ENCODE data around the gene TSC22D1.
"Not testable (repeated sequence)": the region's sequence is repeated elsewhere in the genome, so short reads cannot be mapped to it uniquely, and the experiment has no call there.

TSC22D1 gene

GRCh38 chr13:44601586-44601985 lies 25.5 kb upstream of the TSC22D1 start:
- H2AFZ ChIP-seq (ENCODE audit: low read depth, low read length, severe bottlenecking) = no peak overlapping the region
- TF ChIP-seq CTCF (IDR thresholded peaks at IDR 0.05; ENCODE audit: insufficient read depth, low read length, poor library complexity, severe bottlenecking) (no peak), EZH2phosphoT487 (conservative IDR thresholded peaks at IDR 0.05; ENCODE audit: low read length) (no peak)
- H3K27ac ChIP-seq (ENCODE audit: low read depth, low read length) = no peak overlapping the region
- no peaks in the 10 kb centered on the region for H4K20me1 ChIP-seq (ENCODE audit: low read depth, low read length)
- no peaks in the 10 kb centered on the region for H3F3A ChIP-seq (ENCODE audit: insufficient read depth)
- H3K4me3 ChIP-seq (ENCODE audit: insufficient read depth, low read length, poor library complexity, severe bottlenecking) = no peak overlapping the region
- no peaks in the 10 kb centered on the region for H3K79me2 ChIP-seq (ENCODE audit: insufficient read depth, low read length)
- H3K27me3 ChIP-seq (ENCODE audit: low read length) = no peaks in the 10 kb centered on the region
- H3K36me3 ChIP-seq (ENCODE audit: low read length) = no peaks in the 10 kb centered on the region
- no peaks in the 10 kb centered on the region for H3K9me2 ChIP-seq (replicated peaks; ENCODE audit: insufficient read depth, low read length)
- no peaks in the 10 kb centered on the region for H3K9me3 ChIP-seq (ENCODE audit: insufficient read depth, low read length)
- H3K9ac ChIP-seq (ENCODE audit: low read length) = no peak overlapping the region
- H3K4me2 ChIP-seq (ENCODE audit: low read depth, low read length, poor library complexity, severe bottlenecking) = no peak overlapping the region

GRCh38 chr13:44593861-44594592 lies 17.9 kb upstream of the TSC22D1 start:
- not testable (repeated sequence) for H2AFZ ChIP-seq (ENCODE audit: low read depth, low read length, severe bottlenecking); H3K36me3 ChIP-seq (ENCODE audit: low read length); H3K27ac ChIP-seq (ENCODE audit: low read depth, low read length); H3K4me3 ChIP-seq (ENCODE audit: insufficient read depth, low read length, poor library complexity, severe bottlenecking); H4K20me1 ChIP-seq (ENCODE audit: low read depth, low read length); H3K9me3 ChIP-seq (ENCODE audit: insufficient read depth, low read length); H3K4me2 ChIP-seq (ENCODE audit: low read depth, low read length, poor library complexity, severe bottlenecking); H3F3A ChIP-seq (ENCODE audit: insufficient read depth); H3K79me2 ChIP-seq (ENCODE audit: insufficient read depth, low read length); H3K9me2 ChIP-seq (replicated peaks; ENCODE audit: insufficient read depth, low read length); H3K9ac ChIP-seq (ENCODE audit: low read length); H3K27me3 ChIP-seq (ENCODE audit: low read length)

GRCh38 chr13:44592216-44592847 lies 16.2 kb upstream of the TSC22D1 start:
- no peaks in the 10 kb centered on the region for H3K9me3 ChIP-seq (ENCODE audit: insufficient read depth, low read length)
- H3F3A ChIP-seq (ENCODE audit: insufficient read depth) = no peaks in the 10 kb centered on the region
- no peak overlapping the region for H3K27ac ChIP-seq (ENCODE audit: low read depth, low read length)
- no peaks in the 10 kb centered on the region for H3K9me2 ChIP-seq (replicated peaks; ENCODE audit: insufficient read depth, low read length)
- H4K20me1 ChIP-seq (ENCODE audit: low read depth, low read length) = no peaks in the 10 kb centered on the region
- no peak overlapping the region for H2AFZ ChIP-seq (ENCODE audit: low read depth, low read length, severe bottlenecking)
- TF ChIP-seq CTCF (IDR thresholded peaks at IDR 0.05; ENCODE audit: insufficient read depth, low read length, poor library complexity, severe bottlenecking) (no peak), EZH2phosphoT487 (conservative IDR thresholded peaks at IDR 0.05; ENCODE audit: low read length) (no peak)
- no peak overlapping the region for H3K4me2 ChIP-seq (ENCODE audit: low read depth, low read length, poor library complexity, severe bottlenecking)
- H3K36me3 ChIP-seq (ENCODE audit: low read length) = no peaks in the 10 kb centered on the region
- no peaks in the 10 kb centered on the region for H3K27me3 ChIP-seq (ENCODE audit: low read length)
- H3K79me2 ChIP-seq (ENCODE audit: insufficient read depth, low read length) = no peaks in the 10 kb centered on the region
- H3K4me3 ChIP-seq (ENCODE audit: insufficient read depth, low read length, poor library complexity, severe bottlenecking) = no peak overlapping the region
- H3K9ac ChIP-seq (ENCODE audit: low read length) = no peak overlapping the region

- no peak overlapping the region for H3K4me2 ChIP-seq (ENCODE audit: low read depth, low read length, poor library complexity, severe bottlenecking)
- H3K79me2 ChIP-seq (ENCODE audit: insufficient read depth, low read length) = no peaks in the 10 kb centered on the region
- H3K9me2 ChIP-seq (replicated peaks; ENCODE audit: insufficient read depth, low read length) = no peaks in the 10 kb centered on the region
- no peak overlapping the region for H3K27ac ChIP-seq (ENCODE audit: low read depth, low read length)
- H3K9me3 ChIP-seq (ENCODE audit: insufficient read depth, low read length) = no peaks in the 10 kb centered on the region
- no peak overlapping the region for H2AFZ ChIP-seq (ENCODE audit: low read depth, low read length, severe bottlenecking)
- H3K9ac ChIP-seq (ENCODE audit: low read length) = no peak overlapping the region
- no peaks in the 10 kb centered on the region for H3K27me3 ChIP-seq (ENCODE audit: low read length)
- H3F3A ChIP-seq (ENCODE audit: insufficient read depth) = no peaks in the 10 kb centered on the region
- H3K4me3 ChIP-seq (ENCODE audit: insufficient read depth, low read length, poor library complexity, severe bottlenecking) = no peak overlapping the region
- H3K36me3 ChIP-seq (ENCODE audit: low read length) = no peaks in the 10 kb centered on the region
- no peaks in the 10 kb centered on the region for H4K20me1 ChIP-seq (ENCODE audit: low read depth, low read length)
- TF ChIP-seq EZH2phosphoT487 (conservative IDR thresholded peaks at IDR 0.05; ENCODE audit: low read length) = no peak
- no peak for TF ChIP-seq CTCF (IDR thresholded peaks at IDR 0.05; ENCODE audit: insufficient read depth, low read length, poor library complexity, severe bottlenecking)
These were observed 15.2 kb upstream of the TSC22D1 start for GRCh38 chr13:44591316-44591715.

Measured in SU-DHL-6 (cell line).